Endothelial cell of umbilical vein (primary cell): ENCODE data around the gene AGL. TPM values are rescaled to one million over a fixed set of nuclear protein-coding genes. Genes with fewer than 3 reads are reported as not detected.
"Not testable (repeated sequence)": the region's sequence is repeated elsewhere in the genome, so short reads cannot be mapped to it uniquely, and the experiment has no call there.

Experiments used
- BruUV-seq: library from RNA; stranded (reverse); fragments of 400-500 nt; replicated peaks from 2 replicates; lab custom pipeline; 2021; lab: Mats Ljungman, UMichigan
- CTCF ChIA-PET: fragments of 300-600, 350-600 bp; sonication (Branson Sonifier 250); formaldehyde crosslinking; loops from one replicate; lab custom pipeline; 2021; ENCODE audit warnings: antibody characterized with exemption, inconsistent platforms; lab: Charles Lee
- POLR2A ChIA-PET: fragments of 300-600, 350-600 bp; sonication (Branson Sonifier 250); formaldehyde crosslinking; loops from one replicate; lab custom pipeline; 2021; ENCODE audit warnings: antibody characterized with exemption, inconsistent platforms; lab: Charles Lee
- DNase-seq: peaks from one replicate; pipeline ENCODE4 v3.0.0-alpha.2; 2011; ENCODE audit warnings: low read depth, low spot score
- FAIRE-seq: peaks from 2 replicates; lab custom pipeline; 2011; peaks lifted over from hg19 to GRCh38; lab: Jason Lieb, UNC
- H2AFZ ChIP-seq: 2 replicates; pipeline ENCODE4 v1.6.0; 2012; ENCODE audit warnings: low read depth, low read length, control low read depth, inconsistent platforms
- H3K27ac ChIP-seq: 2 replicates; pipeline ENCODE4 v1.5.1; 2011; ENCODE audit warnings: low read depth, mild to moderate bottlenecking, control low read depth, low read length, moderate library complexity; ENCODE audit not compliant: insufficient read depth
- H3K27me3 ChIP-seq, 2 experiments: 2 replicates each; pipeline versions ENCODE4 v1.6.0 to v1.6.1; 2011; ENCODE audit warnings: low read length in 2 of 2, mixed read lengths in 1 of 2; ENCODE audit not compliant: control insufficient read depth in 2 of 2, insufficient read depth in 2 of 2
- H3K36me3 ChIP-seq, 2 experiments: 2 replicates in 1 of 2; 3 replicates in 1 of 2; pipeline ENCODE4 v1.5.1; 2011; ENCODE audit warnings: low read length in 2 of 2, mild to moderate bottlenecking in 1 of 2, moderate library complexity in 1 of 2; ENCODE audit not compliant: control insufficient read depth in 2 of 2, insufficient read depth in 2 of 2; ENCODE audit errors: extremely low read depth in 1 of 2
- H3K4me1 ChIP-seq: 3 replicates; pipeline ENCODE4 v1.5.1; 2011; ENCODE audit warnings: mild to moderate bottlenecking, low read length; ENCODE audit not compliant: control insufficient read depth, insufficient read depth; ENCODE audit errors: extremely low read depth
- H3K4me2 ChIP-seq: 2 replicates; pipeline ENCODE4 v1.6.1; 2011; ENCODE audit warnings: low read length, control low read depth, mixed read lengths; ENCODE audit not compliant: insufficient read depth
- H3K4me3 ChIP-seq, 3 experiments: fragments of 200-600 bp in 1 of 3; sonication (generic), shearing (Covaris generic) in 1 of 3; replicated peaks in 1 of 3; 2 replicates each; pipeline ENCODE4 v1.5.1; 2011 to 2016; ENCODE audit warnings: control low read depth in 3 of 3, low read length in 3 of 3, mild to moderate bottlenecking in 2 of 3, inconsistent platforms in 1 of 3, low read depth in 1 of 3, moderate library complexity in 1 of 3; ENCODE audit not compliant: insufficient read depth in 1 of 3
- H3K79me2 ChIP-seq: 2 replicates; pipeline ENCODE4 v1.6.0; 2012; ENCODE audit warnings: low read length, inconsistent platforms; ENCODE audit not compliant: control insufficient read depth, insufficient read depth
- H3K9ac ChIP-seq: replicated peaks from 2 replicates; pipeline ENCODE3; 2011; ENCODE audit warnings: low read length, control low read depth; ENCODE audit not compliant: insufficient read depth; ENCODE audit errors: extremely low read depth
- H3K9me1 ChIP-seq: replicated peaks from 3 replicates; pipeline ENCODE4 v1.6.0; 2011; ENCODE audit warnings: mild to moderate bottlenecking, low read length; ENCODE audit not compliant: control insufficient read depth, insufficient read depth; ENCODE audit errors: extremely low read depth
- H3K9me3 ChIP-seq: replicated peaks from 2 replicates; pipeline ENCODE4 v1.5.1; 2012; ENCODE audit warnings: low read length, inconsistent platforms; ENCODE audit not compliant: control insufficient read depth, insufficient read depth
- H4K20me1 ChIP-seq: replicated peaks from 2 replicates; pipeline ENCODE3; 2011; ENCODE audit warnings: mild to moderate bottlenecking, low read length; ENCODE audit not compliant: control insufficient read depth, insufficient read depth; ENCODE audit errors: extremely low read depth
- EZH2 ChIP-seq: IDR thresholded peaks from 2 replicates; pipeline ENCODE4 v1.6.1; 2012; ENCODE audit warnings: borderline replicate concordance, low read depth, mild to moderate bottlenecking, moderate library complexity, low read length, inconsistent platforms; ENCODE audit not compliant: severe bottlenecking
- FOS ChIP-seq: IDR thresholded peaks from 2 replicates; pipeline ENCODE4 v1.6.1; 2011; ENCODE audit warnings: mild to moderate bottlenecking, low read length, moderate library complexity, borderline replicate concordance; ENCODE audit not compliant: insufficient read depth
- GATA2 ChIP-seq: IDR thresholded peaks from 2 replicates; pipeline ENCODE4 v1.7.0; 2011; ENCODE audit warnings: low read depth, mild to moderate bottlenecking, moderate library complexity, mixed read lengths, low read length; ENCODE audit not compliant: insufficient read length, insufficient read depth
- JUN ChIP-seq: IDR thresholded peaks from 2 replicates; pipeline ENCODE4 v1.6.1; 2011; ENCODE audit warnings: borderline replicate concordance, low read depth; ENCODE audit not compliant: insufficient read length, insufficient read depth
- MYC ChIP-seq: IDR thresholded peaks from one replicate; pipeline ENCODE4 v1.6.1; 2011; ENCODE audit warnings: mild to moderate bottlenecking, low read depth, low read length
- POLR2A ChIP-seq: IDR thresholded peaks from 2 replicates; pipeline ENCODE4 v1.6.1; 2012; ENCODE audit warnings: low read depth, mild to moderate bottlenecking, control low read depth, low read length
- POLR2AphosphoS5 ChIP-seq: IDR thresholded peaks from 2 replicates; pipeline ENCODE4 v1.6.1; 2012; ENCODE audit warnings: low read depth, mild to moderate bottlenecking, control low read depth, low read length, moderate library complexity; ENCODE audit not compliant: insufficient read depth
- dilution Hi-C: fragments of 300-500 bp; cut with MboI; formaldehyde crosslinking; loops from one replicate; pipeline ENCODE4 v1.15.0; 2019; ENCODE audit warnings: low sequenced_read_pairs; ENCODE audit not compliant: extremely low pct_ligation_motif_present
- intact Hi-C: fragments of 100-400 bp; cut with micrococcal nuclease; formaldehyde crosslinking; loops from one replicate; pipeline ENCODE4 v1.10.0; 2022
- polyA plus RNA-seq, 4 experiments: library from polyadenylated mRNA; depleted of rRNA in 3 of 4; stranded (reverse) in 3 of 4; unstranded in 1 of 4; fragments of >200 nt; gene quantifications; 2 replicates each; pipeline versions ENCODE4 v1.2.1 to v1.2.3, GENCODE V29; 2011 to 2012; ENCODE audit warnings: missing spikeins in 1 of 4
- total RNA-seq: library from RNA; stranded (reverse); gene quantifications from 2 replicates; pipeline ENCODE4 v1.2.3, GENCODE V29; 2021
- TF ChIP-seq, protein P1 (sequence below): IDR thresholded peaks from 2 replicates; pipeline ENCODE4 v1.6.1; 2011; ENCODE audit not compliant: insufficient read depth, insufficient read length
- TF ChIP-seq, protein P2 (sequence below), 2 donors: IDR thresholded peaks; 1 replicate in 1 of 2; 2 replicates in 1 of 2; pipeline ENCODE4 v1.5.1; 2011; ENCODE audit warnings: low read length in 2 of 2, mild to moderate bottlenecking in 2 of 2, moderate library complexity in 2 of 2, control low read depth in 1 of 2, inconsistent platforms in 1 of 2, low read depth in 1 of 2; ENCODE audit not compliant: insufficient read depth in 1 of 2; ENCODE audit errors: extremely low read depth in 1 of 2

Gene AGL
- total and polyA plus RNA-seq, 2 donors (not counting 3 experiments of a cell fraction or from before 2014, with no cell fraction given), result 1.5 to 10.7 TPM

DNA sequence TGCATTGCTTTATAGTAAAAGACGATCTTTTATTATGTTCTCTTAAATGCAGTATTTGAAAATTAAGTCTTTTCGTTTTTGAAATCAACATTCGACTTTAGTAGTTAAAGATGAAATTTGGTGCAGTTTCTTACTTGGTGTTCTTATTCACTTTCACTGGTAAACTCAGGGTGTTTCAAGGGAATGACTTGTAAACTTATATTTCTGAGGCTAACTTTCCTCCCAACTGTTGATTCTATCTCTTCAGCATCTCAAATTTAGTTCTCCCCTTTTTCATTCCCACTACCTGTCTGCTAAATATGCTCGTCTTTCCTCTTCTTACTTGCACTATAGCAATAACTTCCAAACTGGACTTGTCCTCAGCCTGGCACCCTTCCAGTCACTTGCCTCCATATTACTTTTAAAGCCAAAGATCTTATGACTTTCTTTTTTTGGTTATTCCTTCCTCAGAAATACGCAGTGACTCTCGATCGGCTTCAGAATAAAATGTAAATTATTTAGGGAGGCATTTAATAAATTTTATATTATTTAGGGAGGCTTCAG lies 120.6 kb downstream of the AGL start:
- DNase-seq (no peak), FAIRE-seq (no peak)
- TSS peak; percentile 15 for BruUV-seq
- H3K4me3 ChIP-seq, result peak overlapping the region; percentile 62 to 91 (median 69)
- peak overlapping the region; percentile 95 for H2AFZ ChIP-seq
- H3K27me3 ChIP-seq, result no peaks in the 10 kb centered on the region
- TF ChIP-seq, protein P1, sequence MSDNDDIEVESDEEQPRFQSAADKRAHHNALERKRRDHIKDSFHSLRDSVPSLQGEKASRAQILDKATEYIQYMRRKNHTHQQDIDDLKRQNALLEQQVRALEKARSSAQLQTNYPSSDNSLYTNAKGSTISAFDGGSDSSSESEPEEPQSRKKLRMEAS, result no peak
- TF ChIP-seq POLR2AphosphoS5 (no peak), EZH2 (no peak), FOS (no peak), MYC (no peak), JUN (no peak), GATA2 (no peak), POLR2A (no peak)
- TF ChIP-seq, protein P2, sequence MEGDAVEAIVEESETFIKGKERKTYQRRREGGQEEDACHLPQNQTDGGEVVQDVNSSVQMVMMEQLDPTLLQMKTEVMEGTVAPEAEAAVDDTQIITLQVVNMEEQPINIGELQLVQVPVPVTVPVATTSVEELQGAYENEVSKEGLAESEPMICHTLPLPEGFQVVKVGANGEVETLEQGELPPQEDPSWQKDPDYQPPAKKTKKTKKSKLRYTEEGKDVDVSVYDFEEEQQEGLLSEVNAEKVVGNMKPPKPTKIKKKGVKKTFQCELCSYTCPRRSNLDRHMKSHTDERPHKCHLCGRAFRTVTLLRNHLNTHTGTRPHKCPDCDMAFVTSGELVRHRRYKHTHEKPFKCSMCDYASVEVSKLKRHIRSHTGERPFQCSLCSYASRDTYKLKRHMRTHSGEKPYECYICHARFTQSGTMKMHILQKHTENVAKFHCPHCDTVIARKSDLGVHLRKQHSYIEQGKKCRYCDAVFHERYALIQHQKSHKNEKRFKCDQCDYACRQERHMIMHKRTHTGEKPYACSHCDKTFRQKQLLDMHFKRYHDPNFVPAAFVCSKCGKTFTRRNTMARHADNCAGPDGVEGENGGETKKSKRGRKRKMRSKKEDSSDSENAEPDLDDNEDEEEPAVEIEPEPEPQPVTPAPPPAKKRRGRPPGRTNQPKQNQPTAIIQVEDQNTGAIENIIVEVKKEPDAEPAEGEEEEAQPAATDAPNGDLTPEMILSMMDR (IDR thresholded peaks at IDR 0.05; ENCODE audit: extremely low read depth in 1 of 2, insufficient read depth in 1 of 2, low read depth in 1 of 2, low read length in 2 of 2), result no peak
- H3K27ac ChIP-seq, result peak overlapping the region; percentile 25
- peaks cover 18% of the 10 kb centered on the region for H3K79me2 ChIP-seq
- no peaks in the 10 kb centered on the region for H4K20me1 ChIP-seq
- peaks cover 11% of the 10 kb centered on the region for H3K4me1 ChIP-seq
- peak overlapping the region; percentile 79 for H3K9ac ChIP-seq
- no peaks in the 10 kb centered on the region for H3K36me3 ChIP-seq
- H3K4me2 ChIP-seq, result peak overlapping the region; percentile 97
- POLR2A ChIA-PET, result no interaction called here
- intact Hi-C loops, result loop anchor here (5.0 to 10.0 kb wide), 3 partner anchors 118 to 484 kb away; partner anchors contain the start of genes AGL, SASS6 and TRMT13
- CTCF ChIA-PET, result interaction anchor here (0.9 to 1.4 kb wide), 3 partner anchors 11 to 898 kb away, joined by 3 to 4 read pairs (median 4); no protein-coding TSS in a partner anchor
- dilution Hi-C loops, result no loop called here
- H3K9me3 ChIP-seq, result no peaks in the 10 kb centered on the region
- no peaks in the 10 kb centered on the region for H3K9me1 ChIP-seq

DNA sequence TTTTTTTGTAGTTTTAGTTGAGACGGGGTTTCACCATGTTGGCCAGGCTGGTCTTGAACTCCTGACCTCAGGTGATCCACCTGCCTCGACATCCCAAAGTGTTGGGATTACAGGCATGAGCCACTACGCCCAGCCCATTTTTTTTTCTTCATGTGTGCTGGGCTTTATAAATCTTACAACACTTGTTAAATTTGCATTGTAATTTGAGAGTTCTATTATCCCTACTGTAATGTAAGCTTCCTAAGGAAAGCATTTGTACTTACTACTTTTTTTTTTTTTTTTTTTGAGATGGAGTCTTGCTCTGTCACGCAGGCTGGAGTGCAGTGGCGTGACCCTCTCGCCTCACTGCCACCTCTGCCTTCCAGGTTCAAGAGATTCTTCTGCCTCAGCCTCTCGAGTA lies 121.9 kb downstream of the AGL start:
- H4K20me1 ChIP-seq, H3K9me3 ChIP-seq, H3K27ac ChIP-seq, POLR2A ChIA-PET, DNase-seq, H2AFZ ChIP-seq, H3K27me3 ChIP-seq, H3K9me1 ChIP-seq, BruUV-seq, H3K36me3 ChIP-seq, H3K9ac ChIP-seq, dilution Hi-C loops, FAIRE-seq, H3K4me2 ChIP-seq, H3K4me3 ChIP-seq: not testable (repeated sequence)
- Histone ChIP-seq H3K79me2 (peaks cover 18% of the 10 kb centered on the region), H3K4me1 (peaks cover 11% of the 10 kb centered on the region)
- intact Hi-C loops, result loop anchor here (5.0 to 10.0 kb wide), 3 partner anchors 120 to 483 kb away; partner anchors contain the start of genes AGL, SASS6 and TRMT13
- CTCF ChIA-PET, result interaction anchor here (1.0 to 1.5 kb wide), 3 partner anchors 9 to 19 kb away, joined by 3 read pairs; no protein-coding TSS in a partner anchor
